Measurements from ENCODE around the gene ST8SIA5.

The ST8SIA5 gene

DNA sequence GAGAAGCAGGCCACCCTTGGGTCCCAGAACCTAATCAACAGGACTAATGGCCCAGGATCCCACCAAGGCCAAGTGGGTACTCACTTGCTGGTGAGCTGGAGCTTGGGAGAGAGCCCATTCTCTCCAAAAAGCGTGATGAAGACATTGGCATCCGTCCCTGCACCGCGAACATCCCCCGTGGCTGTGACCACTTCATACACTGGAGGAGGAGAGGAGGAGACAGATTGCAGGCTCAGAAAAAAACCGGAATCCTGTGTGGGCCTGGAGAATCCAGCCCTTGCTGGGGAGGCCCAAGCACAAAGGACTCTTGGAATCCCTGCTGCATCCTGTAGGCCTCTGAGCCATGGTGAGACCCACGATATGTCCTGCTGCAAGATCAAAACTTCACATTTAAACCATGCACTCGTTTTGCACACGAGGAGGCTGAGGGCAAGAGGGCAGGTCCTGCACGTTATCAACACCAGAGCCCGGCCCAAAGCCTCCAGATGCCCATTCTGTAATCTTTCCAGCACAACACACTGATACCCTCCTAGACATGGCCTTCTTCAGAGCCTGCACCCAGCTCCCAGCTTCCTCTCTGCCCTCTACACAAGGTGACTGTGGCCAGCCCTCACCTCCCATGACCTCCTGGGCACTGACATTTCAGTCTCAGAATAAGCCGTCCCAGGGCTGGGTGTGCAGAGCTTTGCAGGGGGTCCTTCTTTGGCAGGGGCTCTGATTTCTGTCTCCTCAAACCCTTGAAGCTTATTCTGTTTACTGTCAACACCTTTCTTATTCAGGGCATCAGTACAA lies 107.6 kb downstream of the ST8SIA5 start:
- TF ChIP-seq, protein P1, sequence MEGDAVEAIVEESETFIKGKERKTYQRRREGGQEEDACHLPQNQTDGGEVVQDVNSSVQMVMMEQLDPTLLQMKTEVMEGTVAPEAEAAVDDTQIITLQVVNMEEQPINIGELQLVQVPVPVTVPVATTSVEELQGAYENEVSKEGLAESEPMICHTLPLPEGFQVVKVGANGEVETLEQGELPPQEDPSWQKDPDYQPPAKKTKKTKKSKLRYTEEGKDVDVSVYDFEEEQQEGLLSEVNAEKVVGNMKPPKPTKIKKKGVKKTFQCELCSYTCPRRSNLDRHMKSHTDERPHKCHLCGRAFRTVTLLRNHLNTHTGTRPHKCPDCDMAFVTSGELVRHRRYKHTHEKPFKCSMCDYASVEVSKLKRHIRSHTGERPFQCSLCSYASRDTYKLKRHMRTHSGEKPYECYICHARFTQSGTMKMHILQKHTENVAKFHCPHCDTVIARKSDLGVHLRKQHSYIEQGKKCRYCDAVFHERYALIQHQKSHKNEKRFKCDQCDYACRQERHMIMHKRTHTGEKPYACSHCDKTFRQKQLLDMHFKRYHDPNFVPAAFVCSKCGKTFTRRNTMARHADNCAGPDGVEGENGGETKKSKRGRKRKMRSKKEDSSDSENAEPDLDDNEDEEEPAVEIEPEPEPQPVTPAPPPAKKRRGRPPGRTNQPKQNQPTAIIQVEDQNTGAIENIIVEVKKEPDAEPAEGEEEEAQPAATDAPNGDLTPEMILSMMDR (conservative IDR thresholded peaks at IDR 0.05; ENCODE audit: low read depth, low read length) = no peak
- DNase-seq (ENCODE audit: low read depth) = no peak
- H3K4me3 ChIP-seq (ENCODE audit: low read length) = no peak overlapping the region

DNA sequence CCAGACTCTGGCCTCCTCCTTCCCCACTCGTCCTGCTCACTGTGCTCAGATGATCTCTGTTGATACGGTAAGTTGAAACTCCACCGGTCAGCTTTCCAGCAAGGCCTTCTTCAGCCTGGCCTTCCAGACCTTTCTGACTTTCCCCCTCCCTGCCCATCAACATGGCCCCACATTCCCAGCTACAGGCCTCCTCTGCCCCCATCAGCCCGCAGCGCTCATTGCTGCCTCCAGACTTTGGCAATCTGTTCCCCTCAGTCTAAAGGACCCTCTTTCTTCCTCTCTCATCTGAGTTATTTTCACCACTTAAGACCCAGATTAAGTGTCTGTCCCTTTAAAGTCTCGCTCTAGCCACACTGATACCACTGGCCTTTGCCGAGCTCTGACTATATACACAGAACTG lies 110.4 kb downstream of the ST8SIA5 start:
- TF ChIP-seq, protein P1 (conservative IDR thresholded peaks at IDR 0.05; ENCODE audit: low read depth, low read length) = no peak

DNA sequence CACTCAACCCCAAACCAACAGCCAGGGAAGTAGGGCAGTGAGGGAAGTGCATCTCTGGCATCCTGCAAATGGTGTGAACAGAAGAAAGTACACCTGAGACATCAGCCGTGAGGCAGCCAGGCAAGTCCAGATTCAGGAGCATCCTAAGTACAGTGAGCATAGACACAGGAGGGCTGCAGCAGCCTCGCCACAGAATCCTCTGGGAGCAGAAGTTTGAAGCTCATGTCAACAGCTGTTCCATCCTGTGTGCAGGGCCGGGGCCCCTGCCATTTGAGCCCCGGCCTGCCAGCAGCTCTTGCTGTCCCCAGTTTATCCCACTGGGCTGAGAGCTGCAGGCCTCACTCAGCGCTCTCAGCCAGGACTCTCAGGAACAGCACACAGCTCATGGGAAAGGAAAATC lies 114.3 kb downstream of the ST8SIA5 start:
- no peak overlapping the region for H3K4me3 ChIP-seq (ENCODE audit: low read length)
- DNase-seq (ENCODE audit: low read depth) = no peak
- TF ChIP-seq, protein P1 (conservative IDR thresholded peaks at IDR 0.05; ENCODE audit: low read depth, low read length) = no peak

More for the DNA sequence above, 110.4 kb downstream of the ST8SIA5 start:
- no peak overlapping the region for H3K4me3 ChIP-seq (ENCODE audit: low read length)
- DNase-seq (ENCODE audit: low read depth) = no peak

DNA sequence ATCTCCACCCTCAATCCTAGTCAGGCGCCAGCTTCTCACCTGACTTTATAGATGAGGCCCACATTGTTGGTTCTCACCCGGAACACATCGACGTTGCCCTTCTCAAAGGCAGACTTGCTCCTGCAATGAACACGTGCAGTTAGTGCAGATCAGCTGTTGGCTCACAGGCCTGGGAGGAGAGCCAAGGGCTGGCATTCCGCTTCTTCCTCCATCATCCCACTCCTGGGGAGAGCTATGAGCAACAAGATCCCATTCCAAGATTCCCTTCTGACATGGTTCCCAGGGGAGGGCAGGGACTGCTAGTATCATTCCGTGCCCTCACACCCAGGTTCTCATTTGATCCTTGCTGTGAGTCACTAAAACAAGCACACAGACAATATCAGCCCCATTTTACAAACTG lies 114.9 kb downstream of the ST8SIA5 start:
- TF ChIP-seq, protein P1 (conservative IDR thresholded peaks at IDR 0.05; ENCODE audit: low read depth, low read length) = no peak
- no peak overlapping the region for H3K4me3 ChIP-seq (ENCODE audit: low read length)
- DNase-seq (ENCODE audit: low read depth) = no peak

DNA sequence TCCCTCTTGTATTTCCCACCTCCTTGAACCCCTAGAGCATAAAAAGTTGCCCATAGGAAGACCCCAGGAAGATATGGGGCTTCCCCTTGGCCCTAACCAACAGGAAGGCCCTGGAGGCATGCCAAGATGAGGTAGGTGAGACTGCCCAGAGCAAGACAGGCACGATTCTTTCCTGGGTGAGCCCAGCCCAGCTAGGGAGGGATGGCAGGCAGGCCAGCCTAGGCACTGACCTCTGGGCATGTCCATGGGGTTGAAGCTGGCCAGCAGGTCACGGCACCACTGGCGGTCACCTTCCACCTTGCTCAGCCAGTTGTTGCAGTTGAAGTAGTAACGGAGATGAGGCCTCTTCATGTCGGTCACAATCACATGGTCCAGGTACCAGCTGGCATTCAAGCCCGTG lies 117.5 kb downstream of the ST8SIA5 start:
- no peak overlapping the region for H3K4me3 ChIP-seq (ENCODE audit: low read length)
- TF ChIP-seq, protein P1 (conservative IDR thresholded peaks at IDR 0.05; ENCODE audit: low read depth, low read length) = no peak
- DNase-seq (ENCODE audit: low read depth) = no peak

DNA sequence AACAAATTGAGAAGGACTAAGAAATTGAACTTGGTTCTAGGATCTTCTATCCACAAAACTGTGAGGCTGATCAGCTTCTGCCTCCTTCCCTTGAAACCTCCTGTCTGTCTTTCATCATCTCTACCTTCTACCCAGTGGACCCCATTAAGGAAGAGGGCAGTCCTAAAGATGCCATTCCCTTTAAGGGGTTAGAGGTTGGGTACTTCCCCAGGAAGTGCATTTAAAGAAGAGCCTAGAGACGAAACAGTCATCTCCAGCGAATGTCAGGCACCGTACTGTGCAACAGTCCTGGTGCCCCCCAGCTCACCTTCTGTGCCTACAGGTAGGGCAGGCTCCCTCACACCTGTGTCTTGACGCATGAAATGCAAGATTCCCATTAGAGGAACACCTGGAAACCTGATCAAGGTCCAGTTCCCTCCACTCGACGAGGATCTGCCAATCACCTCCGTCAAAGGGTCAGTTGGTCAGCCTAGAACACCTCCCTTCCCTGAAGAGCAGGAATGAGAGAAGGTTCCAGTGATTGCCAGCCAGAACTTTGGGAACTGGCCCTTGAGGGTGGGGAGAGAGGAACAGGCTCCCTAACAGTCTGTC lies 120.7 kb downstream of the ST8SIA5 start:
- DNase-seq (ENCODE audit: low read depth) = no peak
- no peak overlapping the region for H3K4me3 ChIP-seq (ENCODE audit: low read length)

More for the DNA sequence above, 120.7 kb downstream of the ST8SIA5 start:
- TF ChIP-seq, protein P1 (conservative IDR thresholded peaks at IDR 0.05; ENCODE audit: low read depth, low read length) = no peak
